Measurements from ENCODE around the gene SASS6.

SASS6 gene

GRCh38 chr1:100132566-100133477 is at the start of gene SASS6, which contains the start of gene TRMT13:
SASS6 (minus strand) TSS chr1:100132930; CDS start chr1:100132814, 116 bp downstream.
TRMT13 (plus strand) TSS chr1:100133163; CDS start chr1:100133169, 6 bp downstream.
- peak; percentile 98 for FAIRE-seq

GRCh38 chr1:100178091-100178490 is 45.4 kb upstream of the SASS6 start, which contains the start of gene LRRC39:
LRRC39 (minus strand) TSS chr1:100178256; CDS start chr1:100168516, 9,740 bp downstream.
- FAIRE-seq, result no peak

GRCh38 chr1:100177295-100178041 is 44.7 kb upstream of the SASS6 start:
- no peak for FAIRE-seq

GRCh38 chr1:100168051-100168450 is 35.3 kb upstream of the SASS6 start:
- no peak for FAIRE-seq

GRCh38 chr1:100164702-100165101 is 32.0 kb upstream of the SASS6 start:
- no peak for FAIRE-seq

- no peak for FAIRE-seq
Observed at GRCh38 chr1:100164216-100164615, 31.5 kb upstream of the SASS6 start.

- no peak for FAIRE-seq
Observed at GRCh38 chr1:100162881-100163280, 30.2 kb upstream of the SASS6 start.

- no peak for FAIRE-seq
Observed at GRCh38 chr1:100152271-100152670, 19.5 kb upstream of the SASS6 start.

- FAIRE-seq, result no peak
Observed at GRCh38 chr1:100151679-100152078, 18.9 kb upstream of the SASS6 start.

- FAIRE-seq, result no peak
Observed at GRCh38 chr1:100147875-100148274, 15.1 kb upstream of the SASS6 start.

- FAIRE-seq, result peak; percentile 56
Observed at GRCh38 chr1:100146958-100147357, 14.2 kb upstream of the SASS6 start.

GRCh38 chr1:100145116-100145515 is 12.4 kb upstream of the SASS6 start:
- no peak for FAIRE-seq

GRCh38 chr1:100142343-100142742 is 9.6 kb upstream of the SASS6 start:
- FAIRE-seq, result no peak

- FAIRE-seq, result no peak
Observed at GRCh38 chr1:100141192-100141591, 8.5 kb upstream of the SASS6 start.

- FAIRE-seq, result no peak
Observed at GRCh38 chr1:100137602-100138001, 4.9 kb upstream of the SASS6 start.

- FAIRE-seq, result no peak
Observed at GRCh38 chr1:100134872-100135271, 2.1 kb upstream of the SASS6 start.

- FAIRE-seq, result no peak
Observed at GRCh38 chr1:100131623-100132022, 1.1 kb downstream of the SASS6 start.

- no peak for FAIRE-seq
Observed at GRCh38 chr1:100130552-100131077, 2.1 kb downstream of the SASS6 start.

- FAIRE-seq, result peak; percentile 3
Observed at GRCh38 chr1:100127226-100127625, 5.5 kb downstream of the SASS6 start.

GRCh38 chr1:100122177-100122576 is 10.6 kb downstream of the SASS6 start:
- no peak for FAIRE-seq

- no peak for FAIRE-seq
Observed at GRCh38 chr1:100115524-100115923, 17.2 kb downstream of the SASS6 start.

- FAIRE-seq, result no peak
Observed at GRCh38 chr1:100109554-100110066, 23.1 kb downstream of the SASS6 start.

GRCh38 chr1:100107696-100108095 is 25.0 kb downstream of the SASS6 start:
- FAIRE-seq, result no peak

Measured in A204.1 (cell line).